PC-3 (cell line): ENCODE measurements around the gene SUSD4.

Source experiments
- CTCF ChIP-seq: fragments of 300-600 bp; sonication (generic); conservative IDR thresholded peaks from 2 replicates; pipeline ENCODE4 v1.5.1; 2017; ENCODE audit warnings: antibody characterized with exemption, low read depth, mild to moderate bottlenecking, low read length
- EZH2 ChIP-seq: fragments of 300-600 bp; sonication (generic); IDR thresholded peaks from one replicate; pipeline ENCODE4 v1.6.1; 2017; ENCODE audit warnings: antibody characterized with exemption, mild to moderate bottlenecking, low read length; ENCODE audit not compliant: unreplicated experiment
- EZH2phosphoT487 ChIP-seq: fragments of 300-600 bp; sonication (generic); IDR thresholded peaks from 2 replicates; pipeline ENCODE4 v1.6.1; 2018; ENCODE audit warnings: mild to moderate bottlenecking, antibody characterized with exemption, low read length, borderline replicate concordance

- TF ChIP-seq CTCF = no peak
- TF ChIP-seq EZH2phosphoT487 = no peak
- no peak for TF ChIP-seq EZH2
These were observed 22.0 kb upstream of the SUSD4 start for GRCh38 chr1:223386013-223386412.
